HFF-Myc (cell line): ENCODE results near the gene CNKSR3.

Source experiments
- DNase-seq: peaks from one replicate; pipeline ENCODE4 v3.0.0-alpha.2; 2011; ENCODE audit warnings: low read depth; ENCODE audit errors: extremely low read depth
- H3K4me3 ChIP-seq: replicated peaks from 2 replicates; pipeline ENCODE4 v1.5.1; 2011; ENCODE audit warnings: low read depth, mild to moderate bottlenecking, control low read depth, low read length
- CTCF ChIP-seq: IDR thresholded peaks from 2 replicates; pipeline ENCODE4 v1.5.1; 2012; ENCODE audit warnings: mild to moderate bottlenecking, low read depth, low read length, control low read depth; ENCODE audit errors: missing control alignments

The CNKSR3 gene

GRCh38 chr6:154466139-154466538 lies 44.3 kb downstream of the CNKSR3 start:
- DNase-seq = no peak
- no peak overlapping the region for H3K4me3 ChIP-seq
- TF ChIP-seq CTCF = no peak

GRCh38 chr6:154463573-154464419 lies 46.7 kb downstream of the CNKSR3 start:
- TF ChIP-seq CTCF = no peak
- DNase-seq = no peak
- no peak overlapping the region for H3K4me3 ChIP-seq

- no peak for TF ChIP-seq CTCF
- DNase-seq = no peak
- no peak overlapping the region for H3K4me3 ChIP-seq
These were observed 48.1 kb downstream of the CNKSR3 start for GRCh38 chr6:154462425-154462824.

- TF ChIP-seq CTCF = no peak
- DNase-seq = no peak
These were observed 49.1 kb downstream of the CNKSR3 start for GRCh38 chr6:154461348-154461747.

GRCh38 chr6:154460306-154461071 lies 50.0 kb downstream of the CNKSR3 start:
- no peak for DNase-seq

More at GRCh38 chr6:154461348-154461747, 49.1 kb downstream of the CNKSR3 start:
- no peak overlapping the region for H3K4me3 ChIP-seq

GRCh38 chr6:154459513-154459912 lies 51.0 kb downstream of the CNKSR3 start:
- H3K4me3 ChIP-seq = no peak overlapping the region
- no peak for TF ChIP-seq CTCF
- no peak for DNase-seq

More at GRCh38 chr6:154460306-154461071, 50.0 kb downstream of the CNKSR3 start:
- no peak overlapping the region for H3K4me3 ChIP-seq
- no peak for TF ChIP-seq CTCF
